Measurements from ENCODE around the gene ANTKMT. TPM values are rescaled to one million over a fixed set of nuclear protein-coding genes. Genes with fewer than 3 reads are reported as not detected.

Gene ANTKMT
- total RNA-seq, 1 donor from 2014 or later, result 37.1 TPM

GRCh38 chr16:695355-696089 lies 25.4 kb upstream of the ANTKMT start:
- peak; percentile 35 for ATAC-seq
- DNase-seq (ENCODE audit: low spot score), result no peak

DNA sequence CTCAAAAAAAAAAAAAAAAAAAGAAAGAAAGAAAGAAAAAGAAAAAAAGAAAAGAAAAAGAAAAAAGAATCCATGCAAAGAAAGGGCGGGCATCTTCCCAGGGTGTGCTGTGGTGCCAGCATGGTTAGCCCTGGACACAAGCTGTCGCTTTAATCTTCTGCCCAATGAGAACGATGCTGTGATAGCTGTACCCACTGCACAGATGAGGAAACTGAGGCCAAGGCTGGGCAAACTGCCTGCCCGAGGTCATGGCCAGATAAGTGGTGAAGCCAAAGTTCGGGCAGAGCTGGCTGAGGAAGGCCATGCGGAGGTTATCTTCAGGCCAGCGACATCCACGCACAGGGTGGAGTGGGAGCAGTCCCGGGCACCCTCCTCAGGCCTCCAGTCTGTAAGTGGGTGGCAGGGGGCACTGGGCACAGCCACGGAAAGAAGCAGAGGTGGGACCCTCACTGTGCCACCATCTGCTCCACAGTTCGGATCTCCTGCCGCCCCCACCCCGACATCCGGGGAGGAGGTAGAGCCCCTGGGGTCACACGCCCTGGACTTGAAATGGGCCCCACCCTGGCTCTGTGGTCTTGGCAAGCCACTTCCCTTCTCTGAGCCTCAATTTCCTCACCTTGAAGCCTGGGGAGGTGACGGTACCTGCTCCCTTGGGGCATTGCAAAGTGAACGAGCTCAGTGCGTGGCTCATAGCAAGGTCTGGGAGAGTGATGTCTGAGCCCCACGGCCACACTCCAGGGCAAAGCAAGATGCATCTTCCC lies 21.9 kb upstream of the ANTKMT start:
- DNase-seq (ENCODE audit: low spot score) (no peak), ATAC-seq (no peak)

GRCh38 chr16:700684-701584 lies 20.0 kb upstream of the ANTKMT start:
- DNase-seq (ENCODE audit: low spot score), result no peak

DNA sequence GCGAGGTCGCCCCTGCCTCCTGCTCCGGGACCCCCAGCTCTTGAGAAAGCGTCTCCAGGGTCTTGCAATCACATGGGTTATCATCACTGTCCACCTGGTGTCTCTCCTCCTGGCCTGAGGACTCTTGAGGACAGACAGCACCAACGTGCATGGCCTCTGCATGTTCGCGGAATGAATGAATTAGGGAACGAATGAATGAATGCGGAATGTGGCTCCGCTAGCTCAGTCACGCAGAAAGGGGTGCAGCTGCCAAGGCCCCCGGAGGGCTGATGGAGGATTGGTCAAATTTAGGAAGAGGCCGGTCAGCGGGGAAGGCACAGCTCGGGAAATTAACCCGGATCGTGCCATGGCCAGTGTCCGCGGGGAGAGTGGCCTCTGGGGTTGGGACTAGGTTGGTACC lies 18.6 kb upstream of the ANTKMT start:
- no peak for ATAC-seq

More at GRCh38 chr16:700684-701584, 20.0 kb upstream of the ANTKMT start:
- peak; percentile 76 for ATAC-seq

GRCh38 chr16:703406-703805 lies 17.5 kb upstream of the ANTKMT start:
- ATAC-seq (no peak), DNase-seq (ENCODE audit: low spot score) (no peak)

More for the DNA sequence above, 18.6 kb upstream of the ANTKMT start:
- no peak for DNase-seq (ENCODE audit: low spot score)

DNA sequence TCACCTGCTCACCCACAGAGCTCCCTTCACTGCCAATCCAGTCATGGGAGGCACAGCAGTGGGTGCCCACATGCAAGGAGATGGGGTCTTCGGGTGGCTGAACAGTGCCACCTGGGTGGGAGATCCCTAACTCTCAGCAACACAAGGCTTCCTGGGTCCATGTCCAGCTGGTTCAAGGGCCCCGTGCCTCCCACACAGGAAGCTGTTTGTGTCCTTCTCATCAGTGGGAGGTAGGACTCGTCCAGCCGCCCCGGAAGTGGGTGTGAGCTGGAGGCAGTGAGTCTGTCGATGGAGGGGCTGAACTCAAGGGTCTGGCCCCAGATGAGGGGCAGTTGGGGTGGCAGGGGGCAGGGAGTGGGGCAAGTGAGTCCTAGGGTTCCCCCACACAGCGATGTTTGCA lies 16.9 kb upstream of the ANTKMT start:
- DNase-seq (ENCODE audit: low spot score) (no peak), ATAC-seq (no peak)

- no peak for ATAC-seq
These were observed 16.2 kb upstream of the ANTKMT start for GRCh38 chr16:704552-705380.

DNA sequence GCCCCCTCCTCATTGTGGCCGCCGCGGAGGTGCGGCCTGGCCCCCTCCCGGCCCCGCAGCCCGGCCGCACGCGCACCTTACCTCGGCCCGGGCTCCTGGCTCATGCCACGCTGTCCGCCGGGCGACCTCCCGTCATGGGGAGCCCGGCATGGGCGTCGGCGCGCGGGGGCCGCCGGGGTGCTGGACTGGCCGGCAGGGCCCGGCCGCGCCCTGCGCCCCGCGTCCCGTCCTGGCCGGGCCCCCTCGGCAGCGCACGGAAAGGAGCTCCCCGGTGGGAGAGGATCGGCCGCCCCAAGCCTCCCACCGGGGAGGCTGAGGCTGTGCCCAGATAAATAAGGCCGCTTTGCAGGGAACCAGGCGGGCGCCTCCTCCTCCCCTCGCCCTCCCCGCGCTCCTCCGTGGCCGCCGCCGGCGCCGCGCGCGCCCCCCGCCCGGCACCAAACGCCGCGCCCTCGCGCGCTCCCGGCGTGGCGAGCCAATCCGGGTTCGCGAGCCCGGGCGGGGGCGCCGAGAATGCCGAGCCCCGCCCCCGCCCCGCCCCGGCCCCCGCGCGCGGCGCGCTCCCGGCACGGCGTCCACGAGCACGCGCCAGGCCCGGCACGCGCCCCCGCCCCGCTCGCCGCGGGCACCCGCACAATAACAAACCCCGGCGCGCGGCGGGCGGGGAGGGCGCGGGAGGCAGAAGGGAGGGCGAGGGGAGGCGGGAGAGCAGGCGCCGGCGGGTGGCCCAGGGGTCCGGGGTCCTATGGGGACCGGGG lies 15.3 kb upstream of the ANTKMT start, which contains the start of gene FBXL16:
Gene FBXL16, minus strand, starts transcription at position 371 of the 758 bp plus-strand sequence. CDS start 8,396 bp downstream, outside the sequence.
- DNase-seq (ENCODE audit: low spot score) (no peak), ATAC-seq (no peak)

More at GRCh38 chr16:704552-705380, 16.2 kb upstream of the ANTKMT start:
- DNase-seq (ENCODE audit: low spot score), result no peak

GRCh38 chr16:706189-707061 lies 14.5 kb upstream of the ANTKMT start:
- no peak for DNase-seq (ENCODE audit: low spot score)
- no peak for ATAC-seq

GRCh38 chr16:707062-707538 lies 13.8 kb upstream of the ANTKMT start:
- ATAC-seq (no peak), DNase-seq (ENCODE audit: low spot score) (no peak)

GRCh38 chr16:708019-708418 lies 12.9 kb upstream of the ANTKMT start:
- no peak for DNase-seq (ENCODE audit: low spot score)
- no peak for ATAC-seq

DNA sequence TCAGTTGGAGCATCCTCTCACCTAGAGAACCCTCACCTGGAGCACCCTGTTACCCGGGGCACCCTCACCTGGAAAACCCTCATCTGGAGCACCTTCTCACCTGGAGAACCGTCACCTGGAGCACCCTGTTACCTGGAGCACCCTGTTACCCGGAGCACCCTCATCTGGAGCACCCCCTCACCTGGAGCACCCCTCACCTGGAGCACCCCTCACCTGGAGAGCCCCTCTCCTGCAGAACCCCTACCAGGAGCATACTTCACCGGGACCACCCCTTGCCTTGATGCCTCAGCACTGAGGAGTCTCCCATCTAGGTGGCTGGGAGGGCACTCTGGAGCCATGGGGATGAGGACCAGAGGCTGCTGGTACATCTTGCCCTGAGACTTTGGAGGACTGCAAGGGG lies 12.0 kb upstream of the ANTKMT start:
- ATAC-seq (no peak), DNase-seq (ENCODE audit: low spot score) (no peak)

DNA sequence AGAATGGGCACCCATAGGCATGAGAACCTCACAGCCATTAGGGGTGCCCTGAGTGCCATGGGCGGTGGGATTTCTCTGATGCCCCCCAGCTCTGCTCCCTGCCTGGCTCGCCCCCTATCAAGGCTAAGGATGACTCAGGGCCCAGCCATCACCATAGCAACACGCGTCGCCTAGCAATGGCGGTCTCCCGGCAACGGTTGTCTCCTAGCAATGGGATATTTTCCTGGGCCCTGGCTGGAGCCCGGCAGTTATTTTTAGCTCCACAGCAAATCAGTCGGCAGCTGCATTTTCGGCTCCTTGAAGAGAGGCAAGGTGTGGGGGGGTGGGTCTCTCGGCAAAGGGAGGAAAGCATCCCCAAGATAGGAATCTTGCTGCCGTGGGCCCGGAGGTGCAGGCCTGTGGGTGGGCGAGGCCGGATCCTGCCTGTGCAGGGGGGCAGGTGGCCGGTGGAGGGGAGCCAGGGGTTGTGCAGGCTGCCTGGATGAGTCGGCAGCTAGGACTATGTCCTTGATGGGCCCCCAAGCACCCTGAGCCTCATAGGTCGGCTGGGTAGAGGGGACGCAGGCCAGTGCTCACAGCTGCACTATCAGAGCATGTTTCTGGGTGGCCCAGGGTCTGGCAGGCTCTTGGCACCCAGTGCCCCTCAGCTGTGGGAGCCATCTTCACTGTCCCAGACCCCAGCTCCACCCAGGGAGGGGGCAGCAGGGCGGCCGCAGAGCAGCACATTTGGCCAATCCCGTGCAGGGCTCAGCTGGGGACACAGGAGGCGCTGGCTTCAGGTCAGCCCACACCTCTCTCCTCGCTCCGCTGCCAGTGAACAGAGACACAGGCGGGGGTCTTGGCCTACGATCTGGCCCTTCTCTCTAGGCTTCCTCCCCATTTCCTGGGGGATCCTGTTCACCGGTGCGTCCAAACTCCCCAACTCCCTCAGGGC lies 11.1 kb upstream of the ANTKMT start:
- DNase-seq (ENCODE audit: low spot score), result no peak
- ATAC-seq, result no peak

GRCh38 chr16:710500-711075 lies 10.4 kb upstream of the ANTKMT start:
- DNase-seq (ENCODE audit: low spot score) (no peak), ATAC-seq (no peak)

DNA sequence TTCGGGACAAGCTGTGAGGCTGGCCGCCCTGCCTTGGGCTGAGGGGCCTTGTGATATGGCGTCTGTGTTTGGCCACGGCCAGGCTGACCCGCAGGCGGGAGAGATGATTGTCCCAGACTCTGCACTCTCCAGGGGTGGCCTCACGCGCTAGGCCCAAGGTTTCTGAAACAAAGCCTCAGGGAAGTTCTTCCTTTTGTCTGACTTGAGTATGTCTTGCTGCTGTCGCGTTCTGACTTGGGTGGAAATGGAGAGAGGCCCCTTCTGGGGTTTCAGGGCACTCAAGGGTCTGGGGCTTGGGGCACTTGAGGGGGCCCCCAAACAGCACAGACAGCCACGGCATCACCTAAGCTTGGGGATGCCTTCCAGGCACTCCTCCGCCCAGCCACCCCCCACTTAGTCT lies 9.9 kb upstream of the ANTKMT start:
- no peak for DNase-seq (ENCODE audit: low spot score)
- no peak for ATAC-seq

GRCh38 chr16:711548-712320 lies 9.2 kb upstream of the ANTKMT start:
- ATAC-seq (peak; percentile 64), DNase-seq (ENCODE audit: low spot score) (peak; percentile 78)

All from left lobe of liver (tissue), 2 donors.